ENCODE measurements around the gene COL9A3.

DNA sequence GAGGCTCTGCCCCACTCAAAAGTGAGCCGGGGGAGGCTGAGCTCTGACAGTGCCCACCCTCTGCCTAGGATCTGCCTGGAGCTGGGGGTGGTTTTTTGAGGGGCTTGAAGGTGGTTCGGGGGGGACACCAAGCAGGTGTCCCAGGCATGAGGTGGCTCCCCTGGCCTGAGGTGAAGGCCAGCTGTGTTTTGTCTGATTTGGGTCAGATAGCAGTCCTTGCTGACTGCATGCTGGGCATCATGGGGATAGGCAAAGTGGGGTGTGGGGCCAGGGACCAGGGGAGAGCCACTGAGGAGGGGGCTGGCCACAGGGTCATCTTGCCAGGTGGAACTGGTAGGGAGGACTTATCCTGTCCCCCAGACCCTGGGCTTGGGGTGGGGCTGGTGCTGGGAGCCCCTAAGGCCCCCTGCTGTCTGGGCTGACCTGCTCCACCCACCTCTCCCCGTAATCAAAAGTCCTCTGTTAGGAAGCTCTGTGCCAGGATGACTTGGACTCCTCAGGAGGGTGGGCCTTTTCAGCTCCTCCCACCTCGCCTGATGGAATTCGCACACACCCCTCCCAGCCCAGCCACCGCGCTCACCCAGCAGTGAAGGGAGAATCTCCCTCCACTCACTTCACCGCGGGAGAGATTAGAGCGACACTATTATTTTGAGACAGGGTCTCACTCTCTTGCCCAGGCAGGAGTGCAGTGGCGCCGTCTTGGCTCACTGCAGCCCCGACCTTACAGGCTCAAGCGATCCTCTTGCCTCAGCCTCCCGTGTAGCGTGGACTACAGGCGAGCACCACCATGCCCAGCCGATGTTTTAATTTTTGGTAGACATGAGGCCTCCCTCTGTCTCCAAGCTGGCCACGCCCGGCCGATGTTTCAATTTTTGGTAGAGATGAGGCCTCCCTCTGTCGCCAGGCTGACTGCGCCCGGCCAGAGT lies 1.5 kb upstream of the COL9A3 start:
- TF ChIP-seq BHLHE40 (IDR thresholded peaks at IDR 0.05; ENCODE audit: low read depth, low read length) (no peak), ZC3H11A (IDR thresholded peaks at IDR 0.05) (no peak), RAD21 (conservative IDR thresholded peaks at IDR 0.05 in 1 of 2, IDR thresholded peaks at IDR 0.05 in 1 of 2) (no peak)
- TF ChIP-seq, protein P1, sequence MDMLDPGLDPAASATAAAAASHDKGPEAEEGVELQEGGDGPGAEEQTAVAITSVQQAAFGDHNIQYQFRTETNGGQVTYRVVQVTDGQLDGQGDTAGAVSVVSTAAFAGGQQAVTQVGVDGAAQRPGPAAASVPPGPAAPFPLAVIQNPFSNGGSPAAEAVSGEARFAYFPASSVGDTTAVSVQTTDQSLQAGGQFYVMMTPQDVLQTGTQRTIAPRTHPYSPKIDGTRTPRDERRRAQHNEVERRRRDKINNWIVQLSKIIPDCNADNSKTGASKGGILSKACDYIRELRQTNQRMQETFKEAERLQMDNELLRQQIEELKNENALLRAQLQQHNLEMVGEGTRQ (IDR thresholded peaks at IDR 0.05) = no peak
- TF ChIP-seq, protein P2, sequence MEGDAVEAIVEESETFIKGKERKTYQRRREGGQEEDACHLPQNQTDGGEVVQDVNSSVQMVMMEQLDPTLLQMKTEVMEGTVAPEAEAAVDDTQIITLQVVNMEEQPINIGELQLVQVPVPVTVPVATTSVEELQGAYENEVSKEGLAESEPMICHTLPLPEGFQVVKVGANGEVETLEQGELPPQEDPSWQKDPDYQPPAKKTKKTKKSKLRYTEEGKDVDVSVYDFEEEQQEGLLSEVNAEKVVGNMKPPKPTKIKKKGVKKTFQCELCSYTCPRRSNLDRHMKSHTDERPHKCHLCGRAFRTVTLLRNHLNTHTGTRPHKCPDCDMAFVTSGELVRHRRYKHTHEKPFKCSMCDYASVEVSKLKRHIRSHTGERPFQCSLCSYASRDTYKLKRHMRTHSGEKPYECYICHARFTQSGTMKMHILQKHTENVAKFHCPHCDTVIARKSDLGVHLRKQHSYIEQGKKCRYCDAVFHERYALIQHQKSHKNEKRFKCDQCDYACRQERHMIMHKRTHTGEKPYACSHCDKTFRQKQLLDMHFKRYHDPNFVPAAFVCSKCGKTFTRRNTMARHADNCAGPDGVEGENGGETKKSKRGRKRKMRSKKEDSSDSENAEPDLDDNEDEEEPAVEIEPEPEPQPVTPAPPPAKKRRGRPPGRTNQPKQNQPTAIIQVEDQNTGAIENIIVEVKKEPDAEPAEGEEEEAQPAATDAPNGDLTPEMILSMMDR (IDR thresholded peaks at IDR 0.05) = no peak

Data from A549 (cell line).